Neuron (in vitro differentiated cells): Measurements from ENCODE around the gene TIGD6.

Experiments used
- H2AFZ ChIP-seq: one replicate; pipeline ENCODE4 v1.6.1; 2013; ENCODE audit warnings: low read depth, mild to moderate bottlenecking, inconsistent platforms, low read length, moderate library complexity
- H3K27me3 ChIP-seq: one replicate; pipeline ENCODE4 v1.6.1; 2013; ENCODE audit warnings: low read length; ENCODE audit not compliant: insufficient read depth
- H3K36me3 ChIP-seq: one replicate; pipeline ENCODE4 v1.6.1; 2013; ENCODE audit warnings: low read length; ENCODE audit not compliant: insufficient read depth
- H3K4me1 ChIP-seq: one replicate; pipeline ENCODE4 v1.6.1; 2013; ENCODE audit warnings: low read length; ENCODE audit not compliant: insufficient read depth
- H3K4me3 ChIP-seq: 2 replicates; pipeline ENCODE4 v1.5.1; 2013; ENCODE audit warnings: mild to moderate bottlenecking, low read length, moderate library complexity
- H3K9me3 ChIP-seq: one replicate; pipeline ENCODE4 v1.6.1; 2013; ENCODE audit warnings: low read length

TIGD6 gene

DNA sequence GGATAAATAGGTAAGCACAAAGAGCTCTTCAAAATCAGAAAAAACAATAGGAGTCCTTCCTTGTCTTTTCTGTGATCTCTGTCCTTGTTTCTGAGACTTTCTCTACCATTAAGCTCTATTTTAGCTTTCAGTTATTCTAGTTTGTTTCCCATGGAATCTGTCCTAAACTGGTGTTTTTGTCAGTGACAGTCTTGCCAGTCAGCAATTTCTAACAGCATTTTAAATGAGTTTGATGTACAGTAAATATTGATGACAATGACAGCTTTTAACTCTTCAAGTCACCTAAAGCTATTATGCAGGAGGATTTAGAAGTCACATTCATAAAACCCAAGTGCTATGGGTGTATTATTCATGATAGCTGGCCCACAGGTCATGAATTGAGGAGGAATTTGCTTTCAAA is 17.9 kb downstream of the TIGD6 start:
- Histone ChIP-seq H3K4me1 (no peaks in the 10 kb centered on the region), H3K9me3 (no peaks in the 10 kb centered on the region), H2AFZ (no peak overlapping the region), H3K4me3 (no peak overlapping the region), H3K36me3 (peaks cover 11% of the 10 kb centered on the region), H3K27me3 (no peaks in the 10 kb centered on the region)

GRCh38 chr5:149981206-149981605 is 19.2 kb downstream of the TIGD6 start:
- no peaks in the 10 kb centered on the region for H3K27me3 ChIP-seq

GRCh38 chr5:149979896-149980295 is 20.6 kb downstream of the TIGD6 start:
- Histone ChIP-seq H3K4me1 (no peaks in the 10 kb centered on the region), H3K9me3 (no peaks in the 10 kb centered on the region), H3K27me3 (no peaks in the 10 kb centered on the region), H2AFZ (no peak overlapping the region), H3K36me3 (peaks cover 11% of the 10 kb centered on the region), H3K4me3 (no peak overlapping the region)

More at GRCh38 chr5:149981206-149981605, 19.2 kb downstream of the TIGD6 start:
- no peak overlapping the region for H2AFZ ChIP-seq
- H3K4me3 ChIP-seq = no peak overlapping the region
- no peaks in the 10 kb centered on the region for H3K4me1 ChIP-seq
- H3K36me3 ChIP-seq = peaks cover 11% of the 10 kb centered on the region
- no peaks in the 10 kb centered on the region for H3K9me3 ChIP-seq

DNA sequence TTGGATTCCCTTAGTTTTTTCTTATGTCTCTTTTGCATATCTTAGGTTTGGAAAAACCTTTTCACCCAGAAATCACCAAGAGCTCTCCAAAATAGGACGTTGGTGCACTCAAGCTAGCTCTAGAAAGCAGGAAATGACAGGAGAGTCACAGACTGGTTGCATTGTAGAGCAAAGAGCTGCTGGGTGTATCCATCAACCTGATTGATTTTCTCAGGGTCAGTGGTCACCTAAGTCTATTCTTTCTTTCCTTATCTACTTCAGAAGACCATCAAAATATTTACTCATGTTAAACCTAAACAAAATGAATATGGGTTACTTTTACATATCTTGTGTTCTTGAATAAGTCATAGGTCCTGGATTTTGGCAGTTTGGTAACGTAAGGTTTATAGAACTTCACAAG is 25.0 kb downstream of the TIGD6 start:
- Histone ChIP-seq H3K9me3 (no peaks in the 10 kb centered on the region), H3K27me3 (no peaks in the 10 kb centered on the region), H2AFZ (no peak overlapping the region), H3K36me3 (peaks cover 5% of the 10 kb centered on the region), H3K4me1 (no peaks in the 10 kb centered on the region), H3K4me3 (no peak overlapping the region)

DNA sequence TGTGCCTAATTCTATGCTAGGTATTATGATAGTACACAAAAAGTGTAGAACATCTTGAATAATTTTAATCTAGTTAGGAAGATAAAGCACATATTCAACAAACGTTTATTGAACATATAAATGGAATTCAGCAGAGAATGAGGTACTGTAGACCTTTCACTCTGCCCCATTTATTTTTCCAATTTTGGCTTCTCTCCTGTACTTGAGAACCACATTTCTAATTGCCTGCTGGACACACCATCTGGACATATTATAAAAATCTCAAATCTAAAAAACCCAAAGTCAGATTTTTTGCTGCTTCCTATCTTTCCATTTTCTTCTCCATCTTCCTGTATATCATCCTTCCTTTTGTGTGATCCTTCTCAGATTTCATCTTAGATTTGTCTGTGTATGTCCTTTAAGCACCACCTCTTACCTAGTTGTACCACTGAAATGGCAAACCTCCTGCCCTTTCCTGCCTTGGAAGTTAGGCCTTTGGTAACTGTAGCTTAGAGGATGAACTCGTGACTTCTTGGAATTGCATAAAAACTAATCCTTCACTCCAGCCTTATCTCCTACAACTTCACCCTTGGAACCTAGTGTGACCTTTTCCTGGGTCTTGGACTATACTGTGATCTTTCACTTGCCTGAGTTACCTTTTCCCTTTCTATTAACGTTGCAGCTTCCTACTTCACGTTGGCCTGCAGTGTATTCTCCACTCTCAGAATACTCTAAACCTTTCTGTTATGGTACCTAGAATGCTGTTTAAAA is 31.1 kb downstream of the TIGD6 start:
- no peaks in the 10 kb centered on the region for H3K27me3 ChIP-seq
- H3K4me3 ChIP-seq = no peak overlapping the region
- H3K9me3 ChIP-seq = no peaks in the 10 kb centered on the region
- no peaks in the 10 kb centered on the region for H3K4me1 ChIP-seq
- H3K36me3 ChIP-seq = no peaks in the 10 kb centered on the region
- no peak overlapping the region for H2AFZ ChIP-seq

GRCh38 chr5:149966946-149967345 is 33.5 kb downstream of the TIGD6 start:
- no peak overlapping the region for H2AFZ ChIP-seq
- H3K9me3 ChIP-seq = no peaks in the 10 kb centered on the region
- no peak overlapping the region for H3K4me3 ChIP-seq
- no peaks in the 10 kb centered on the region for H3K36me3 ChIP-seq
- H3K4me1 ChIP-seq = no peaks in the 10 kb centered on the region
- H3K27me3 ChIP-seq = no peaks in the 10 kb centered on the region

GRCh38 chr5:149963729-149964128 is 36.7 kb downstream of the TIGD6 start:
- H3K36me3 ChIP-seq = no peaks in the 10 kb centered on the region

GRCh38 chr5:149962601-149963300 is 37.7 kb downstream of the TIGD6 start:
- H3K27me3 ChIP-seq = no peaks in the 10 kb centered on the region

More at GRCh38 chr5:149963729-149964128, 36.7 kb downstream of the TIGD6 start:
- Histone ChIP-seq H3K4me1 (peaks cover 11% of the 10 kb centered on the region), H3K27me3 (no peaks in the 10 kb centered on the region), H2AFZ (no peak overlapping the region), H3K4me3 (no peak overlapping the region), H3K9me3 (no peaks in the 10 kb centered on the region)

GRCh38 chr5:149961957-149962409 is 38.5 kb downstream of the TIGD6 start:
- no peaks in the 10 kb centered on the region for H3K27me3 ChIP-seq
- H3K9me3 ChIP-seq = no peaks in the 10 kb centered on the region
- no peaks in the 10 kb centered on the region for H3K36me3 ChIP-seq
- H3K4me1 ChIP-seq = peaks cover 11% of the 10 kb centered on the region
- no peak overlapping the region for H3K4me3 ChIP-seq
- no peak overlapping the region for H2AFZ ChIP-seq

More at GRCh38 chr5:149962601-149963300, 37.7 kb downstream of the TIGD6 start:
- Histone ChIP-seq H3K9me3 (no peaks in the 10 kb centered on the region), H3K36me3 (no peaks in the 10 kb centered on the region), H3K4me3 (no peak overlapping the region), H2AFZ (no peak overlapping the region), H3K4me1 (peaks cover 11% of the 10 kb centered on the region)

DNA sequence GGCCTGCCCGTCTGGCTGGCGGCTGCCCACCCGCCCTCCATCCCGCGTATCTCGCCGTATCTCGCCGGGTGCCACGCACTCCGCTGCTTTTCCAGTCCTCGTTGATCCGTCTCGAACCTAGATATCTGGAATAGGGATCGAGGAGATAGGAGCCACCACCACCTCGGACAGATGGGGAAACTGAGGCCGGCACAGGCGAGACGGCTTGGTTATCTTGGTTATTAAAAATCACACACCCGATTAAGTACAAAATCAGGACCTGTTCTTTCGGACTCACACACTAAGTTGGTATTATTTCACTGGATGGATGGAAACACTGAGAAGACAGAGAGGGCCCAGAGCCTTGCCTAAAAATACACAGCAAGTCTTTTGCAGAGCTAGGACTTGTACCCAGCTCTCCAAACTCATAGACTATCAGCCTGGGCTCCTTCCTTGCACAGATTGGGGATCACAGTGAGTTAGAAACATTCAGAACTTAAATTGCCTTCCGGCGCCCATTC is 39.2 kb downstream of the TIGD6 start:
- Histone ChIP-seq H2AFZ (peak overlapping the region; percentile 89), H3K4me3 (peak overlapping the region; percentile 64), H3K36me3 (no peaks in the 10 kb centered on the region)

DNA sequence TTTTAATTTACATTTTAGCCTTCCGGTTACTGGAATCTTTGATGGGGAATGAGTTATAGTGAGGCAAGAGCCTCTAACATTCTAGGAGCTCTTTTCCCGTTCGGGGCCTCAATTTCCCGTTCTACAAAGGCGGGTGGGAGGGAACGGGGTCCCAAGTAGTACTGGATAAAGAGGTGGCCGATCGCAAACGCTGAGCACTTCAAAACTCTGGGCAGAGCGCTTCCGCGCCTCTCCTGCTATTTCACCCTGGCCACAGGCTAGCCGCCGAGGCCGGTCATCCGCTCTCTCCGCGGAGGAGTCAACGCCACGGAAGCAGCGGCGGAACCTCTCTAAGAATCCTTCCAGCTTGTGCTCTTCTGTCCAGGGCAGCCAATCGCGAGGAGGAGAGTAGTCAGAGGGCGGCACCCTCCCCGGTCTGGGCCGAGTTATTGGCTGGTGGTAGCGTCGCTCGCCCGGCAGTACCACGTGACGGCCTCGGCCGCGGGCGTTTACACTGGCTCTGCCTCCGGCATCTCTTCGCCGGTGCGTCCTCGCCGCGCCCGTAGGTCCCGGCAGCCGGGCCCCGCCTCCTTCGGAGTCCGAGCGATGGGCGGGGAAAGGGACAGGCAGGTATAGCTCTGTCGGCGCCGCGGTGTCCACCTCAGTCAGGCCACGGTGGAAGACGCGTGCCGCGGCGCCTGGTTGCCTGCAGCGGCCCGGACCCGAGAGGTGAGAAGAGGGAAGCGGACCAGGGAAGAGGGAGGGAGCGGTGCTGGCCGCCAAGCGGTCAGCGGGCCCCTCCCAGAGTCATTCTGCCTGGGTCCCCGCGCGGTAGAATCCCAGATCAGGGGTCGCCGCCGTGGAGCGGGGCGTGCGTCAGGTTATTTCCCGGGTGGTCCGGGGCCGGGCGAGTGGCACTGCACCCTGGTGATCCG is 39.9 kb downstream of the TIGD6 start, which contains the start of gene SLC26A2:
SLC26A2 (plus strand) TSS at position 487 of the 914 bp plus-strand sequence. CDS start 16,895 bp downstream, outside the sequence.
- H3K4me1 ChIP-seq = peaks cover 11% of the 10 kb centered on the region
- no peaks in the 10 kb centered on the region for H3K36me3 ChIP-seq
- no peaks in the 10 kb centered on the region for H3K27me3 ChIP-seq
- peak within 1 kb of the TSS; percentile 64 for H3K4me3 ChIP-seq
- no peaks in the 10 kb centered on the region for H3K9me3 ChIP-seq
- H2AFZ ChIP-seq = peak within 1 kb of the TSS; percentile 89

More for the DNA sequence above, 39.2 kb downstream of the TIGD6 start:
- Histone ChIP-seq H3K4me1 (peaks cover 11% of the 10 kb centered on the region), H3K27me3 (no peaks in the 10 kb centered on the region), H3K9me3 (no peaks in the 10 kb centered on the region)

DNA sequence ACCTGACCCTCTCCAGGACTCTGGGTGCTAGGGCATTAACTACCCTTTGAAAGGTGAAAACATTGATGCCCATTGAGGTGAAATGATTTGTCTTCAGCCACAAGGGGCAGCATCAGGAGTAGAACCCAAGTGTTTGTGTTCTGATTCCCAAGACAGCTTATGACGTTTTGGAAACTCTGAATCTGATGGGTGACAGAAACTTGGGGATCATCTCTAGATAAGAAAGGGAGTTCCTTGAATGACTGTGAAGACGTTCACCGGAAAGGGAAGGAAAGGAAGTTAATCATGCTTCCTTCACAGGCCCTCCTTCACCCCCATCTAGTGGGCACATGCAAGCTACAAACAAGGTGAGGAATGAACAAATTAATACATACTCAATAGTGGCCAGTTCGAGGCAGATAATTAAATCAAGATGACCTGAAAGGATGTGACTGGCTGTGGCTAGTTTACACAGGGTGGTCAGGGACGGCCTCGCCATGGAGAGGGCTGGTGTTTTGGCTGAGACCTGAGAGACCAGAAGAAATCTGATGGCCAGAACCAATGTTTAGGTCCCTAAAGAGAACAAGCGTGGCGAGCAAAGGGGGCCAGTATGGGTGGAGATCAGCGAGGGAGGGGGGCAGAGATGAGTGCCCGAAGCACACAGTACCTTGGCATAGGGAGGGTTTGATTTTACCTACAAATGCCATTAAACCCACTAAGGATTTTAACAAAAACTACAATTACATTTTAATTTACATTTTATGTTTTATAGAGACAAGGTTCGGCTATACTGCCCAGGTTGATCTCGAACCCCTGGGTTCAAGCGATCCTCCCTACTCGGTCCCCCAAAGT is 40.8 kb downstream of the TIGD6 start:
- peak overlapping the region; percentile 64 for H3K4me3 ChIP-seq
- peak overlapping the region; percentile 89 for H2AFZ ChIP-seq
- H3K4me1 ChIP-seq = peaks cover 11% of the 10 kb centered on the region
- H3K36me3 ChIP-seq = no peaks in the 10 kb centered on the region
- no peaks in the 10 kb centered on the region for H3K27me3 ChIP-seq
- no peaks in the 10 kb centered on the region for H3K9me3 ChIP-seq
